HFFc6 (cell line): ENCODE data around the gene TMEM232. TPM values are rescaled to one million over a fixed set of nuclear protein-coding genes. Genes with fewer than 3 reads are reported as not detected.

Source experiments
- DNase-seq: peaks from one replicate; pipeline ENCODE4 v3.0.0-alpha.2; 2018
- H3K27ac Mint-ChIP-seq: 2 replicates; pipeline ENCODE4 v1.8.0; 2020; ENCODE audit warnings: mild to moderate bottlenecking, mixed read lengths
- H3K27me3 Mint-ChIP-seq: 2 replicates; pipeline ENCODE4 v1.8.0; 2021; ENCODE audit warnings: mild to moderate bottlenecking, moderate library complexity, mixed read lengths; ENCODE audit not compliant: insufficient read depth
- H3K36me3 Mint-ChIP-seq: 2 replicates; pipeline ENCODE4 v1.8.0; 2021; ENCODE audit warnings: low read depth, mixed read lengths
- H3K4me1 Mint-ChIP-seq: 2 replicates; pipeline ENCODE4 v1.8.0; 2020; ENCODE audit warnings: low read depth, mixed read lengths
- H3K4me3 Mint-ChIP-seq: 2 replicates; pipeline ENCODE4 v1.8.0; 2020; ENCODE audit warnings: mild to moderate bottlenecking, moderate library complexity, mixed read lengths
- H3K9me3 Mint-ChIP-seq: 2 replicates; pipeline ENCODE4 v1.8.0; 2020; ENCODE audit warnings: mild to moderate bottlenecking, mixed read lengths
- microRNA-seq: library from miRNA; unstranded; fragments of <30 nt; microRNA quantifications from one replicate; pipeline ENCODE4, GENCODE V29; 2019
- total RNA-seq, 6 experiments: library from RNA; stranded (reverse); fragmentation: NEBNext Ultra II Directional; extraction: Animal tissue kit (Norgen Biotek cat#: 25700); gene quantifications; 2 replicates in 1 of 6; 3 replicates in 5 of 6; pipeline ENCODE4 v1.2.3, GENCODE V29; 2021
- TF ChIP-seq, protein P1 (sequence below): fragments of 200-600 bp; sonication (generic); IDR thresholded peaks from 2 replicates; pipeline ENCODE4 v1.5.0; 2021; ENCODE audit warnings: antibody characterized with exemption, mild to moderate bottlenecking

The TMEM232 gene
- total RNA-seq, 6 experiments from 2014 or later = 0.36 to 1.3 (median 1.0) TPM

DNA sequence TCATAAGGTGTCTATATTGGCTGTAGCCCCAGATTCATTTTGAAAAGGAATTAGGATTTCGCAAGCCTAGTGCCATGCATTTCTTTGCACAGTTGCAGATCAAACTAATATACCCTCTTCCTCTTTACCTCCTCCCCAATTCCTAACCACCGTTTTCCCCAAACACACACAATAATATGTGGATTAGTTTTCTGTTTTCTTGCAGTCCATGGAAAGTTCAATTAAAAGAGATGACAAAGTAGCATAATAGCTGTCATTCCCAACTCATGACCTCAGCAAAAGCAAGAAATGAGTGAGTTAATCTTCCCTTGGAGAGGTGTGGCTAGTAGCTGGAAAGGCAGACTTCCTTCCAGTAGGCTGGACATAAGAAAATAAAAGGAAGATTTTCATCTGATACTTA, 349.1 kb downstream of the TMEM232 start:
- Mint-ChIP-seq H3K27ac (peak overlapping the region; percentile 44; the same call in 1 of the 2 replicates), H3K4me1 (no peaks in the 10 kb centered on the region), H3K9me3 (peaks cover 13% of the 10 kb centered on the region), H3K36me3 (no peaks in the 10 kb centered on the region), H3K4me3 (no peak overlapping the region; the same call in 1 of the 2 replicates), H3K27me3 (no peaks in the 10 kb centered on the region)
- no peak for DNase-seq
- TF ChIP-seq, protein P1, sequence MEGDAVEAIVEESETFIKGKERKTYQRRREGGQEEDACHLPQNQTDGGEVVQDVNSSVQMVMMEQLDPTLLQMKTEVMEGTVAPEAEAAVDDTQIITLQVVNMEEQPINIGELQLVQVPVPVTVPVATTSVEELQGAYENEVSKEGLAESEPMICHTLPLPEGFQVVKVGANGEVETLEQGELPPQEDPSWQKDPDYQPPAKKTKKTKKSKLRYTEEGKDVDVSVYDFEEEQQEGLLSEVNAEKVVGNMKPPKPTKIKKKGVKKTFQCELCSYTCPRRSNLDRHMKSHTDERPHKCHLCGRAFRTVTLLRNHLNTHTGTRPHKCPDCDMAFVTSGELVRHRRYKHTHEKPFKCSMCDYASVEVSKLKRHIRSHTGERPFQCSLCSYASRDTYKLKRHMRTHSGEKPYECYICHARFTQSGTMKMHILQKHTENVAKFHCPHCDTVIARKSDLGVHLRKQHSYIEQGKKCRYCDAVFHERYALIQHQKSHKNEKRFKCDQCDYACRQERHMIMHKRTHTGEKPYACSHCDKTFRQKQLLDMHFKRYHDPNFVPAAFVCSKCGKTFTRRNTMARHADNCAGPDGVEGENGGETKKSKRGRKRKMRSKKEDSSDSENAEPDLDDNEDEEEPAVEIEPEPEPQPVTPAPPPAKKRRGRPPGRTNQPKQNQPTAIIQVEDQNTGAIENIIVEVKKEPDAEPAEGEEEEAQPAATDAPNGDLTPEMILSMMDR = no peak

DNA sequence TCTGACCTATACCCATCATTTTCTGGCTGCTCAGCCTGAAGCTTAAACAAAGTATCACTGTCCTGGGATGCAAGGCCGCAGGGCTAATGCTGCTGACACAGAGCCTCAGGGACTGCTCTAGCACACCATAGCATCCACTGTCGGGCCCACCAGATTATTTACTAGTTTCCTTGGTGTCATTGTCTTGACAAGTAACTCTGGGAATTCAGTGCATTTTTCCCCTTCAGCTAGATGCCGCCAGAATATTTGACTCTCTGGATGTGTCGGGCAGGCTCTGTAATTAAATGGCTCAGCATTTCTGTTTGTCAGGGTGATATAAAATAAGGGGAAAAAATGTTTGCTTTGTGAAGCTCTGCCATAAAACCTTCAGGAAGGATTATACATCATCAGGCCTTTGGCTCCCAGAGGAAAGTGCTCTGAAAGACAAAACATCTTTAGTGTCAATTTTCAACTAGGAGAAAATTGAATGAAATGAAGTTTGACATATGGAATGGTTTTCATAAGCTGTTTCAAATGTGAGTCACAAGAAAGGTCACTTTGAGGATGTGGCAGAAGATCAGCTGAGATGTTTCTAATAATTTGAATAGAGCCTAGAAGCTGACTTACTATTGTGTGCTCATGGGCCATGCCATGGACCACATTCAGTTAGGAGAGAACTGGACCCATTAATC, 350.1 kb downstream of the TMEM232 start:
- peaks cover 21% of the 10 kb centered on the region for H3K9me3 Mint-ChIP-seq
- H3K27ac Mint-ChIP-seq = no peak overlapping the region
- no peaks in the 10 kb centered on the region for H3K4me1 Mint-ChIP-seq
- DNase-seq = peak; percentile 3
- no peak overlapping the region for H3K4me3 Mint-ChIP-seq
- no peaks in the 10 kb centered on the region for H3K27me3 Mint-ChIP-seq
- TF ChIP-seq, protein P1 = no peak
- no peaks in the 10 kb centered on the region for H3K36me3 Mint-ChIP-seq

DNA sequence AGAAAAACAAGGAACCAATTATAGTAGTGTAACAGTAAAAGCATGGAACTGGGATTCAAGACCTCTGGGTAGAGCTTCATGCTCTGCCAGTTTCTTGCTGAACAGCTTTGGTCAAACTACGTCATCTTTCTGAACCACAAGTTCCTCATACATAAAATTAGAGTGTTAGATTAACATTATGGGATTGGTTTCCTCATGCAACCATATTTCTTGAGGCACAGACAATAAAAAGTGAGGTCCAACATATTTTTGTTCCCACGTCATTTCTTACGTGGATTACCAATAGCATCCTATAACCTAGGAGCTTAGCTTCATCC, 354.8 kb downstream of the TMEM232 start:
- Mint-ChIP-seq H3K27ac (no peak overlapping the region), H3K4me1 (no peaks in the 10 kb centered on the region), H3K36me3 (no peaks in the 10 kb centered on the region), H3K9me3 (peaks cover 28% of the 10 kb centered on the region), H3K4me3 (no peak overlapping the region), H3K27me3 (no peaks in the 10 kb centered on the region)
- TF ChIP-seq, protein P1 = no peak
- DNase-seq = no peak

DNA sequence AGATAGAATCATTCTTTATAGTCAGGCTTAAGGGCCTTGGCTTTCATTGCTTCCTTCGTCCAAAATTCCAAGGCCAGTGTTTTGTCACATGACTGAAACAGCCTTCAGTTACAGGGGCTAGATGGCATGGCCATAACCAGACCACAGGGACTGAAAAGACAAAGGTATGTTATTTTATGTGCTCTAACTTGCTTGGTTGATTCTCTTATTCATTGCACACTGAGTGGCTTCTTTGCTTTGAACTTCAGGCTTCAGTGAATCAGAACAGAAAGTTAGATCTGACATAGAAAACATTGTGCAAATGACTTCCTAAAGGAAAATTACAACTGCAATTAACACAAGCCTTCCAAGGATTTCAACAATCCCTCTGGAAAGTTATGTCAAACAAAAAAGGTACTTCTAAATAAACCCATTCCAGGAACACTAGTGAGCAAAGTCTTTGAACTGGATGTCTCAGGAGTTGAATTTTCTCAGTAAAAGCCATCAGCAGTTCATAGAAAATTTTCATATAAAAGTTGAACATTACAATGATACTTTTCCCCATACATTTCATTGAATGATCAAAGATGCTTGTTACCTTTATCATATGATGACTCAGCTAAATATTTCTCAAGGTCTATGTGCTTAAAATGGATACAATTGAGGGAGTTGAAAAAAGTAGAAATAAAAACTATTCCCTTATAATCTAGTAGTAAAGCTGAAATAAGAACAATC, 355.3 kb downstream of the TMEM232 start:
- no peaks in the 10 kb centered on the region for H3K4me1 Mint-ChIP-seq
- TF ChIP-seq, protein P1 = no peak
- H3K36me3 Mint-ChIP-seq = no peaks in the 10 kb centered on the region
- no peak overlapping the region for H3K4me3 Mint-ChIP-seq
- peaks cover 28% of the 10 kb centered on the region for H3K9me3 Mint-ChIP-seq
- no peak for DNase-seq
- no peak overlapping the region for H3K27ac Mint-ChIP-seq
- H3K27me3 Mint-ChIP-seq = no peaks in the 10 kb centered on the region

Small RNAs within 50 kb of the gene (microRNA-seq; reads per million reads assigned to microRNA genes)
- not detected for gene MIR548F3

Other genes with a start within 250 kb of the TMEM232 start
- gene SLC25A46, start 12.3 kb upstream of the TMEM232 start, total RNA-seq = 10 to 100 TPM; 46.9 to 54.2 (median 49.2) TPM